Measurements from ENCODE around the gene PHYKPL. TPM values are rescaled to one million over a fixed set of nuclear protein-coding genes. Genes with fewer than 3 reads are reported as not detected.
A peak's percentile ranks its signal among the peaks of the same experiment; 100 is the strongest.

PHYKPL gene
- total RNA-seq, 1 experiment from 2014 or later: 78.2 TPM

DNA sequence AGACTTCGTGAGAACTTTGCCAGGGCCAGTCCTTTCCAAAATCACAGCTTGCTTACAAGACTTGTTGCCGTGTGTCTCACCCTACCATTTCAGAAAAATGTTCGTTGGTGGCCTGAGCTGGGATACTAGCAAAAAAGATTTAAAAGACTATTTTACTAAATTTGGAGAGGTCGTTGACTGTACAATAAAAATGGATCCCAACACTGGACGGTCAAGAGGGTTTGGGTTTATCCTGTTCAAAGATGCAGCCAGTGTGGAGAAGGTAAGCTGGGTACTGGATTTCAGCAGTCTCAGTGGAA lies 26.9 kb downstream of the PHYKPL start:
- POLR2A ChIA-PET: no interaction called here
- peak overlapping the region; percentile 93 for H3K4me3 ChIP-seq (ENCODE audit: low read depth, low read length)
- TF ChIP-seq, protein P1, sequence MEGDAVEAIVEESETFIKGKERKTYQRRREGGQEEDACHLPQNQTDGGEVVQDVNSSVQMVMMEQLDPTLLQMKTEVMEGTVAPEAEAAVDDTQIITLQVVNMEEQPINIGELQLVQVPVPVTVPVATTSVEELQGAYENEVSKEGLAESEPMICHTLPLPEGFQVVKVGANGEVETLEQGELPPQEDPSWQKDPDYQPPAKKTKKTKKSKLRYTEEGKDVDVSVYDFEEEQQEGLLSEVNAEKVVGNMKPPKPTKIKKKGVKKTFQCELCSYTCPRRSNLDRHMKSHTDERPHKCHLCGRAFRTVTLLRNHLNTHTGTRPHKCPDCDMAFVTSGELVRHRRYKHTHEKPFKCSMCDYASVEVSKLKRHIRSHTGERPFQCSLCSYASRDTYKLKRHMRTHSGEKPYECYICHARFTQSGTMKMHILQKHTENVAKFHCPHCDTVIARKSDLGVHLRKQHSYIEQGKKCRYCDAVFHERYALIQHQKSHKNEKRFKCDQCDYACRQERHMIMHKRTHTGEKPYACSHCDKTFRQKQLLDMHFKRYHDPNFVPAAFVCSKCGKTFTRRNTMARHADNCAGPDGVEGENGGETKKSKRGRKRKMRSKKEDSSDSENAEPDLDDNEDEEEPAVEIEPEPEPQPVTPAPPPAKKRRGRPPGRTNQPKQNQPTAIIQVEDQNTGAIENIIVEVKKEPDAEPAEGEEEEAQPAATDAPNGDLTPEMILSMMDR (IDR thresholded peaks at IDR 0.05; ENCODE audit: insufficient read depth in 1 of 2, low read depth in 1 of 2, low read length in 1 of 2, severe bottlenecking in 1 of 2, unreplicated experiment in 1 of 2): no peak
- peak overlapping the region; percentile 84 for H3K27ac Mint-ChIP-seq (ENCODE audit: unreplicated experiment)
- H3K4me1 Mint-ChIP-seq (ENCODE audit: low read depth, unreplicated experiment): peaks cover 18% of the 10 kb centered on the region
- no peaks in the 10 kb centered on the region for H3K9me3 Mint-ChIP-seq (ENCODE audit: unreplicated experiment)
- H3K36me3 Mint-ChIP-seq (ENCODE audit: insufficient read depth, unreplicated experiment): peaks cover 66% of the 10 kb centered on the region
- peaks cover 2% of the 10 kb centered on the region for H3K27me3 Mint-ChIP-seq (ENCODE audit: insufficient read depth, unreplicated experiment)
- H3K4me1 ChIP-seq: peaks cover 9% of the 10 kb centered on the region; the same call in 1 of the 2 replicates
- peaks cover 18% of the 10 kb centered on the region for H3K36me3 ChIP-seq (ENCODE audit: control insufficient read depth, insufficient read depth, low read length)
- no peak for DNase-seq
- intact Hi-C loops (cut with micrococcal nuclease; ENCODE audit: unreplicated experiment): no loop called here
- H3K4me3 Mint-ChIP-seq (ENCODE audit: unreplicated experiment): peak overlapping the region; percentile 86
- CTCF ChIA-PET: no interaction called here
- no TSS peak for BruUV-seq (replicated peaks)
- H3K9me3 ChIP-seq: no peaks in the 10 kb centered on the region
- no peaks in the 10 kb centered on the region for H3K27me3 ChIP-seq (replicated peaks; ENCODE audit: control insufficient read depth, insufficient read depth, low read length)

DNA sequence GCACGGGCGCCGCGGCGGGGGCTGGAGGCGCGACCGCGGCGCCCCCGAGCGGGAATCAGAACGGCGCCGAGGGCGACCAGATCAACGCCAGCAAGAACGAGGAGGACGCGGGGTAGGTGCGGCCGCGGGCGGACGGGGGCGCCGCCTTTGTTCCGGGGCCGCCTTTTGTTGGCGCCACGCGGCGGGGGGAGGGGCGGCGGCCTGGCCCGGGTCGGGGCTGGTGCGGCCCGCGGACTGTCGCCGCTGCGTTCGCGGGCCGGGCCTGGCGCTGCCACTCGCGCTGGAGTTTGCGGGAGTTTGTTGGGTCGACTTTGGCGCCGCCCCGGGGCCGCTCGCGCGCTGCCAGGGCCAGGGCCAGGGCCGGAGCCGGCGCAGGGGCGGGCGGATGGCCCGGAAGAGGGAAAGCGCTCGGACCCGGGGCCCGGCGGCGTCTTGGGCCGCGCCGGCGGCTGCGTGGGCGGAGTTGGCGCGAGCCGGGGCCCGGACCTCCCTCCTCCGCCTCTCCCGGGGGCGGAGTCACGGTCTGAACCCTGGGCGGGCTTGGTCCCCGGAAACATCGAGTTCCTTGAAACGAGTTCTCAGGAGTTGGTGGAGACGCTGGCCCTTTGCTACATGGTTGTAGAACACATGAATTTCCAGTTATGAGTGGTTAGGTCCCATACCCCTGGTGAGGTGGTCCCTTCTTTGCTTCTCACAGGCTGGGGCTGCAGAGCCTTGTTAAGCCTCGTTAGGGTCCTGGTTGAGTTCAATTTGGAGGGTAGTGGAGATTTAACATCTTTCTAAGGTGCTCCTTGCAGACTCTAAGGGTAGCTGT lies 27.5 kb downstream of the PHYKPL start:
- Mint-ChIP-seq H3K4me1 (ENCODE audit: low read depth, unreplicated experiment) (peaks cover 18% of the 10 kb centered on the region), H3K27ac (ENCODE audit: unreplicated experiment) (peak overlapping the region; percentile 98), H3K27me3 (ENCODE audit: insufficient read depth, unreplicated experiment) (peaks cover 2% of the 10 kb centered on the region), H3K36me3 (ENCODE audit: insufficient read depth, unreplicated experiment) (peaks cover 60% of the 10 kb centered on the region), H3K4me3 (ENCODE audit: unreplicated experiment) (peak overlapping the region; percentile 86), H3K9me3 (ENCODE audit: unreplicated experiment) (no peaks in the 10 kb centered on the region)
- Histone ChIP-seq H3K36me3 (ENCODE audit: control insufficient read depth, insufficient read depth, low read length) (peaks cover 17% of the 10 kb centered on the region), H3K27me3 (replicated peaks; ENCODE audit: control insufficient read depth, insufficient read depth, low read length) (no peaks in the 10 kb centered on the region), H3K4me1 (peaks cover 9% of the 10 kb centered on the region; the same call in 1 of the 2 replicates), H3K4me3 (ENCODE audit: low read depth, low read length) (peak overlapping the region; percentile 93), H3K9me3 (no peaks in the 10 kb centered on the region)
- TF ChIP-seq, protein P1 (IDR thresholded peaks at IDR 0.05; ENCODE audit: insufficient read depth in 1 of 2, low read depth in 1 of 2, low read length in 1 of 2, severe bottlenecking in 1 of 2, unreplicated experiment in 1 of 2): no peak
- ChIA-PET POLR2A (interaction anchor here (1.0 to 1.5 kb wide), 5 partner anchors 7 to 52 kb away, joined by 3 to 16 read pairs (median 7); partner anchors contain the start of genes NHP2 and PHYKPL), CTCF (interaction anchor here (1.4 kb wide), 1 partner anchor 129 kb away, joined by 7 read pairs; no protein-coding TSS in a partner anchor)
- peak; percentile 73 to 76 for DNase-seq
- intact Hi-C loops (cut with micrococcal nuclease; ENCODE audit: unreplicated experiment): loop anchor here (1.0 kb wide), 1 partner anchor 27 kb away; the partner anchor contains the start of gene PHYKPL
- no TSS peak for BruUV-seq (replicated peaks)

DNA sequence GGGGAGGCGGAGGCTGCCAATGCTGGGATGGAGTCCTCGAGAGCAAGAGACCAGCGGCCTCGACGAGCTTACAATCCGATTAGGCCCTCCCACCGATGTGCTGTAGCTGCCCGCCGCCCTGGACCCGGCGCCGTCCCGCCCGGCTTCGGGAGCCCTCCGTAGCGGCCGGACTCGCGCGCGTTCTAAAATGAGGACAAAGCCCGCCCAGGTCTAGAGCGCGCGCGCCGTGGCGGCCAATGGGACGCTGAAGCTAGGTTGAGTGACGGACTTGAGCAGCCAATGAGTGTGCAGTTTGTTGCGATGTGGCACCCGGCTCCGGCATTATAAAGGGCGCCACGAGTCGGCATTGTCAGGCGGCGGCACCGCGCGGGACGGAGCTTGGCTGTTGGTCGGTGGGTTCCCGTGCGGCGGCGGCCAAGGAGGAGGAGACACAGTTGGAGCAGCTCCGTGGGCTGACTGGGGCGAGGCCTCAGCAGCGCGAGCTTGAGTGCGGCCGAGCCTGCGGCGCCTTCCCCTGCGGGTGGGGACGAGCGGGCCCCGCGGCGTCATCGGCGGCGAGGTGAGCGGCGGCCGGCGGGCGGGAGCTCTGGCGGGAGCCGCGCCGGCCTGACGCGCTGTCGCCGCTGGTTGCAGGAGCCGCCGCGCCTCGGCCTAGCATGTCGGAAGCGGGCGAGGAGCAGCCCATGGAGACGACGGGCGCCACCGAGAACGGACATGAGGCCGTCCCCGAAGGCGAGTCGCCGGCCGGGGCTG lies 28.2 kb downstream of the PHYKPL start, which contains the start of gene HNRNPAB:
HNRNPAB (plus strand) TSS at position 352 of the 753 bp plus-strand sequence; CDS start at position 657, 305 bp downstream.
- Histone ChIP-seq H3K27me3 (replicated peaks; ENCODE audit: control insufficient read depth, insufficient read depth, low read length) (no peaks in the 10 kb centered on the region), H3K4me1 (peaks cover 9% of the 10 kb centered on the region; the same call in 1 of the 2 replicates), H3K4me3 (ENCODE audit: low read depth, low read length) (peak within 1 kb of the TSS; percentile 93), H3K36me3 (ENCODE audit: control insufficient read depth, insufficient read depth, low read length) (peaks cover 15% of the 10 kb centered on the region), H3K9me3 (no peaks in the 10 kb centered on the region)
- no TSS peak for BruUV-seq (replicated peaks)
- Mint-ChIP-seq H3K36me3 (ENCODE audit: insufficient read depth, unreplicated experiment) (peaks cover 52% of the 10 kb centered on the region), H3K27me3 (ENCODE audit: insufficient read depth, unreplicated experiment) (peaks cover 2% of the 10 kb centered on the region), H3K9me3 (ENCODE audit: unreplicated experiment) (no peaks in the 10 kb centered on the region), H3K4me1 (ENCODE audit: low read depth, unreplicated experiment) (peaks cover 18% of the 10 kb centered on the region), H3K27ac (ENCODE audit: unreplicated experiment) (peak within 1 kb of the TSS; percentile 98), H3K4me3 (ENCODE audit: unreplicated experiment) (peak within 1 kb of the TSS; percentile 86)
- CTCF ChIA-PET: interaction anchor here (0.7 to 1.4 kb wide), 2 partner anchors 9 to 129 kb away, joined by 4 to 7 read pairs; no protein-coding TSS in a partner anchor
- intact Hi-C loops (cut with micrococcal nuclease; ENCODE audit: unreplicated experiment): loop anchor here (1.0 kb wide), 1 partner anchor 28 kb away; the partner anchor contains the start of gene PHYKPL
- DNase-seq: peak; percentile 95 to 96
- POLR2A ChIA-PET: interaction anchor here (0.5 to 1.5 kb wide), 8 partner anchors 8 to 51 kb away, joined by 3 to 16 read pairs (median 4); partner anchors contain the start of genes NHP2 and PHYKPL
- TF ChIP-seq, protein P1 (IDR thresholded peaks at IDR 0.05; ENCODE audit: insufficient read depth in 1 of 2, low read depth in 1 of 2, low read length in 1 of 2, severe bottlenecking in 1 of 2, unreplicated experiment in 1 of 2): no peak
